Measurements from ENCODE around the gene NCAPD3.

The NCAPD3 gene

DNA sequence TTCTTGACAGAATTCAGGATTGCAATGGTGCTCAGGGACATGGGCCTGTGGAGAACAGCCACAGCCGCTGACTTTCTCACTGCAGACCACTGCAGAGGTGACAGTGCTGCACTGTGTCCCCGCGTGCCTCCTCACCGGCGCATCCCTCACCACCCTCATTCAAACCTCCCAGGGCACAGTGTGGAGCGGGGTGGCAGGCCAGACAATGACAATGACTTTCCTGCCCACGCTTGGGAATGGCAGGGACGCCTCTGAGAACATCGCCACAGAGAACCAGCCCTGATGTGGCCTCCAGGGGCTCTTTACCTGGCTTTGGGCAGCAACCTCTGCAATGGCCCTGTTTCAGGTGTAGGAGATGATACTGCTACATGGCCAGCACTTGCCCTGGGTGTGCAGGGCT lies 65.7 kb downstream of the NCAPD3 start:
- DNase-seq, result no peak

DNA sequence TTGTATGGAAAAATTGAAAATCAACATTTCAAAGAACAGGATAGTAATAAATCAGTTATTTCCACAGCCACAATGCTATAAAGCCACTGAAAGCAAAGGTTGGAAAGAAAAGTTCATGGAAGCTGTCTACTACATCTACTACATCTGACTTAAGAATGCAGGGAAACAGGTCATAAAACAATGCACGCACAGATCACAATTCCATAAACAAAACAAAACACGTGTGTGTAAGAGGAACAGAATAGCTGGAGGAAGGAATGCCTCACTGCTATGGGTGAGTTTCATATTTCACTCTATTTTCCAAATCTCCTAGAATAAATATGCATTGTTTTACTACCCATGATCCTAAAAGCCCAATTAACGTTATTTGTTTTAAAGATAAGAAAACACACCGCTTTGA lies 66.3 kb downstream of the NCAPD3 start:
- no peak for DNase-seq

DNA sequence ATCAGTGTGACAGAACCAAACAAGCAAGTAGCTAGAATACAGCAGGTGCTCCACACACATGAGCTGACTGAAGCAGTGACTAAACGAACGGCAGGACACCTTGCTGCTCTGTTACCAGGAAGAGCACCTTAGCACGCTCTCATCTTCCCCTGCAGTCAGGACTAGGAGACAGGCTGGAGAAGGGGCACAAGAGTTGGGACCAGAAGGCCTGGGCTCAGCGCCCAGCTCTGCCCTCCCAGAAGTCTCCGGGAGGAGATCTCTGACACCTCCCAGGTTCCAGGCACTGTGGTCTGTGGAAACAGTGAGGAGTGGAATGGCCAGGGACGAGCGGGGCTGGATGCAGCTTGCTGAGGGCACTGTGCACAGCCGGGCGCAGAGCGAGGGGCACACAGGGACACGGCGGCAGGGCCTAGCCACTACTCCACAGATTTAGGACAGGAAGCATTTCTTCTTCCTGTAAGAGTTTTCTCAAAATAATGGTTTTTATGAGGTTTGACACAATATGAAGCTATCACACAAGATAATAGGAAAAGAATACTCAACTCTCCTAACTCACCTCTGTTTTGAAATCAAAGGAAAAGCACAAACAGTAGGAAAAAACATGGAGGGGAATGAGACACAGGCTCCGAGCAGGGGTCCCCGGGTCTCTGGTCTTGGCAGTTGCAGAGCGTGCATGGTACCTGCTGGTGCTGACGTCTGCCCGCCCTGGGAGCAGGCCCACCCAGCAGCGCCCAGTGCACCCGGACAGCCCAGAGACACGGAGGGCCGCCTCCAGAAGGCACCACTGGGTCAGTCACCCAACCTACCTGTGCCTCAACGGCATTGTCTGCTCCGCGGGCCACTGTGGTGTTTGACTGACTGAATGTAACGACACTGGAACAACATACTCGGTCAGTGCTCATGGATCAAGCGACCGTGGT lies 67.6 kb downstream of the NCAPD3 start:
- DNase-seq, result no peak

DNA sequence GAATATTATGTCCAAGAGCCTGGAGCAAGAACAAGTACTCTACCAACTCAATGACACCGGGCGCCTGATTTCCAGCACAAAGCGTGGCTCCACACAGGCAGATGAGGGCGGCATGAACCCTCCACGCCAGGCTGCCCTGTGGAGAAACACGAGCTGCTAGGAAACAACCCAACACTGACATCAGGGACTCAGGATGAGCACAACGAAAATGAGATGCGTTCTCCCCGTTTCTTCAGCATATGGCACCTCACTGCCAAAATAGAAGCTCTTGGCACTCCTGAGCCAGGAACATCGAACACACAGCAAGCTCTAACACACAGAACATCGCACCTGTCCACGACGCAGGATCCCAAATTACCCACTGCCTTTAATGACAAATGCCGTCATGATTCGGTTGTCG lies 68.3 kb downstream of the NCAPD3 start:
- no peak for DNase-seq

DNA sequence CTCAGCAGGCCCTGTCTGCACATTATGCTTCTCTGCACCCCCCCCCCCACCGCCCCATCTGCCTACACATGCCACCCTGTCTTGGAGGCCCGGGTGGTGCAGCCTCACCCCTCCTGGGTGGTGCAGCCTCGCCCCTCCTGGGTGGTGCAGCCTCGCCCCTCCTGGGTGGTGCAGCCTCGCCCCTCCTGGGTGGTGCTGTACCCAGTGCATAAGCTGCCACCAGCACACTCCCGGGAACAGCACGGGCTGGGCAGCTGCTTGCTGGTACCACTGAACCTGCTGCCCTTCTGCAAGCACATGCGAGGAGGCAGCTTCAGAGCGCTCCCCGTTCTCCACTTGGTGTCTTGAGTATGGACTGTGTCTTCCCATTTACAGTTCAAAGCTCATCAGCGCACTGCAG lies 69.3 kb downstream of the NCAPD3 start:
- no peak for DNase-seq

DNA sequence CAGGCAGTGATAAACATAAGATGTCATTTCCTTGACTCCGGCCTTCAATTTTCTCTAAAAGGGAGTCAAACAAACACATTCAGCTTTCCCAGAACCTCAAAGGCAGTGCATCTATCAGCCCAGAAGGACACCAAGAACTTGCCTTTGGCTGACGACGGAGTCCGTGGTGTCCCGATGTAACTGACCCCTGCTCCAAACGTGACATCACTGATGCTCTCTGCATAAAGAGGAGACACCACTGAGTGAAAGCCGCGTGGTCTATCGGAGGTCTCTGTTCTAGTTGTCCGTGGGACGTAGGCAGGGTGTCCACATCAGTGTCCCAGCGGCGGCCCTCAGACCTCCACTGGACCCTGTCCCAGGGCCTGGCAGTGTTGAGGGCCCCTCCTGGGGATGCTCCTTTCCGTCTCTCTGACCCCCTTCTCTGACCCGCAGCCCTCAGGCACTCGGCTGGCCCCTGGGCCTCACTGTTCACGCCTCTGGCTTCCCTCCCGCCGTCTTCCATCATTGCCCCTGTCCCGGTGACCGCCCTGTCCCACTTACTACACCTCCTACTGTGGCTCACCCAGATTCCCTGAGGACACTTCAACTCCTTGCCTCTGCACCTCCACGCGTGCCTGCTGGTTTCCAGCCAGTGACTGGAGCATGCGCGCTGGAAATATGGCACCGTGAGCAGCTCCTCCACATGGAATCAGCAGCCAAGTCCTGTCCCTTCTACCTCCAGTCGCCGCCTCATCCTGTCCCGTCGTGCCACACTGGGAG lies 70.4 kb downstream of the NCAPD3 start:
- DNase-seq, result no peak

DNA sequence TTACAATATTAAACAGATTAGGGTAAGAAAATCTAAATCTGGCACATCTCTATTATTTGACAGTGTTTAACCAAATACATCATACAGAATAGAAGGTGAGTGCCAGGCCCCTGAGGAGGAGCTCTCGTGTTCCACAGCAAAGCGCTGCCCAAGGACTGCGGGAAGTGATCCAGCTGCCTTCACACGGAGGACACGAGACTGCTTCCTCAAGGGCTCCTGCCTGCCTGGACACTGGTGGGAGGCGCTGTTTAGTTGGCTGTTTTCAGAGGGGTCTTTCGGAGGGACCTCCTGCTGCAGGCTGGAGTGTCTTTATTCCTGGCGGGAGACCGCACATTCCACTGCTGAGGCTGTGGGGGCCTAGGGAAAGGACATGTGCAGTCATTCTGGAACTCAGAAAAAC lies 71.1 kb downstream of the NCAPD3 start:
- DNase-seq, result no peak

DNA sequence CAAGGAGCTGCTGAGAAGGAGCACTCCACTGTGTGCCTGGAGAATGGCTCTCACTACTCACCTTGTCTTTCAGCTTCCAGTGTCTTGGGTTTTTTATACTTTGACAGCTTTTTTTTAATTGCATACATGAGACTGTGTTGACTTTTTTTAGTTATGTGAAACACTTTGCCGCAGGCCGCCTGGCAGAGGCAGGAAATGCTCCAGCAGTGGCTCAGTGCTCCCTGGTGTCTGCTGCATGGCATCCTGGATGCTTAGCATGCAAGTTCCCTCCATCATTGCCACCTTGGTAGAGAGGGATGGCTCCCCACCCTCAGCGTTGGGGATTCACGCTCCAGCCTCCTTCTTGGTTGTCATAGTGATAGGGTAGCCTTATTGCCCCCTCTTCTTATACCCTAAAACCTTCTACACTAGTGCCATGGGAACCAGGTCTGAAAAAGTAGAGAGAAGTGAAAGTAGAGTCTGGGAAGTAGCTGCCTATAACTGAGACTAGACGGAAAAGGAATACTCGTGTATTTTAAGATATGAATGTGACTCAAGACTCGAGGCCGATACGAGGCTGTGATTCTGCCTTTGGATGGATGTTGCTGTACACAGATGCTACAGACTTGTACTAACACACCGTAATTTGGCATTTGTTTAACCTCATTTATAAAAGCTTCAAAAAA lies 72.6 kb downstream of the NCAPD3 start:
- no peak for DNase-seq

DNA sequence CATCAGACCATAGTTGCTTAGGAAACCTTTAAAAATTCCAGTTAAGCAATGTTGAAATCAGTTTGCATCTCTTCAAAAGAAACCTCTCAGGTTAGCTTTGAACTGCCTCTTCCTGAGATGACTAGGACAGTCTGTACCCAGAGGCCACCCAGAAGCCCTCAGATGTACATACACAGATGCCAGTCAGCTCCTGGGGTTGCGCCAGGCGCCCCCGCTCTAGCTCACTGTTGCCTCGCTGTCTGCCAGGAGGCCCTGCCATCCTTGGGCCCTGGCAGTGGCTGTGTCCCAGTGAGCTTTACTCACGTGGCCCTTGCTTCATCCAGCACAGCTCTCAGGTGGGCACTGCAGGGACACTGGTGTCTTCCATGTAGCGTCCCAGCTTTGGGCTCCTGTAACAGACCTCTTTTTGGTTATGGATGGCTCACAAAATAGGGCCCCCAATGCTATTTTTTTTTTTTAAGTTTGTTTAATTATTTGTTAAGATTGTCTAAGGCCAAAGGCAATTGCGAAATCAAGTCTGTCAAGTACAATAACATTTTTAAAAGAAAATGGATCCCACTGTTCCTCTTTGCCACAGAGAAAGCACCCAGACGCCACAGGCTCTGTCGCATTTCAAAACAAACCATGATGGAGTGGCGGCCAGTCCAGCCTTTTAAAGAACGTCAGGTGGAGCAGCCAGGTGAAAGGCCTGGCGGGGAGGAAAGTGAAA lies 73.4 kb downstream of the NCAPD3 start:
- no peak for DNase-seq

DNA sequence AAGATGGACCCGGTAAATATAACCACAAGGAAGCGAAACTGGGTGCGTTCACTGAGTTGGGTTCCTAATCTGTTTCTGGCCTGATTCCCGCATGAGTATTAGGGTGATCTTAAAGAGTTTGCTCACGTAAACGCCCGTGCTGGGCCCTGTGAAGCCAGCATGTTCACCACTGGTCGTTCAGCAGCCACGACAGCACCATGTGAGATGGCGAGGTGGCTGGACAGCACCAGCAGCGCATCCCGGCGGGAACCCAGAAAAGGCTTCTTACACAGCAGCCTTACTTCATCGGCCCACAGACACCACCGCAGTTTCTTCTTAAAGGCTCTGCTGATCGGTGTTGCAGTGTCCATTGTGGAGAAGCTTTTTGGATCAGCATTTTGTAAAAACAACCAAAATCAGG lies 74.4 kb downstream of the NCAPD3 start:
- DNase-seq, result no peak

DNA sequence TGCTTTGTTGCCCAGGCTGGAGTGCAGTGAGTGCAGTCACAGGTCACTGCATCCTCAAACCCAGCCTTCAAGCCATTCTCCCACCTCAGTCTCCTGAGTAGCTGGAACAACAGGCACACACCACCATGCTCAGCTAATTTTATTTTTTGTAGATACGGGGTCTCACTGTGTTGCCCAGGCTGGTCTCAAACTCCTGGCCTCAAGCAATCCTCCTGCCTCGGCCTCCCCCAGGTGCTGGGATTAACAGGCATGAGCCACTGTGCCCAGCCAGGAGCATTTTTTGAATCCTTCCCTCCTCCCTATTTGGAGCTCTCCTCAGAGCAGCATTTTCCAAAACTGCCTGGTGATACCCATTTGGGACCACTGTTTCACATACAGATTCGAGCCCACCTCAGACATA lies 77.2 kb downstream of the NCAPD3 start:
- DNase-seq, result no peak

DNA sequence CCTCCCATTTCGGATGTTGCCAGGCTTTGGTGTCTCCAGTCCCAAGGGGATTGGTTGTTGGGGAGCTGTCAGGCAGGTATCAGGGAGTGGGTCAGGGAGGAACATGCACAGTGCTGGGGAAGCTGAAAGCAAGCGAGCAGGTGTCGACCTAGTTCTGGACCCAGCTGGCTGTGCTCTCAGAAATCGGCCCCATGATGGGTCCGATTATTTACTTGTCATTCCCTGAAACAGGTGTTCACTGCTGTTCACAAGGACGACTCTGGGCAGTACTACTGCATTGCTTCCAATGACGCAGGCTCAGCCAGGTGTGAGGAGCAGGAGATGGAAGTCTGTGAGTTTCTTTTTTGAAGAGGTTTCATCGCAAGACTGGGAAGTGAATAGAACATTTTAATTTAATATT lies 78.1 kb downstream of the NCAPD3 start:
- no peak for DNase-seq

DNA sequence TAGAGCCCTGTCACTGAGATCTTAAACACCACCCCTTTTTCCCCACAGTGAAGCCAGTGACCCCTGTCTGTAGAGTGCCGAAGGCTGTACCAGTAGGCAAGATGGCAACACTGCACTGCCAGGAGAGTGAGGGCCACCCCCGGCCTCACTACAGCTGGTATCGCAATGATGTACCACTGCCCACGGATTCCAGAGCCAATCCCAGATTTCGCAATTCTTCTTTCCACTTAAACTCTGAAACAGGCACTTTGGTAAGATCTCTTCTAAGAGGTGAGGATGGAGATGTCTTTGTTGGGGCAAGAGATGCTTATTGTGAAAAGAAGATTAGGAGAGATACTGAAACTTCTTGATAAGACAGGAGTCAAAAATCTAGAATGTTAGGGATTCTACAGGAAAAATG lies 79.0 kb downstream of the NCAPD3 start:
- DNase-seq, result no peak

DNA sequence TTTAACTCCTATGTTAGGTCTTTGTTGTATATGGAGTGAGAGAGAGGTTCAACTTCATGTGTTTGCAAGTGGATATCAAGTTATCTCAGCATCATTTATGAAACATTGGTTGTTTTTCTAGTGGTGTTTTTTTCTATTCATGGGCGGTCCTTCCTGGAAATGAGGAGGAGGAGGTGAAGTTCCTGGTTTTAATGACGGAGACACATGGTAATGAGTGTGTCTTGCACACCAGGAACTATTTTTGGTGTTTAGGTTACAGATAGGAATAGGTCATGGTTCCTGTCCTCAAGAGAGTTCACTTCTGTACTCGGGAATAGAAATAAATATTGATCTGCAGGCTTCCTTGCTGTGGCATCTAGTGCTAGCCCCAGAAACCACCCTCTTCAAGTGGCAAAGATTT lies 80.0 kb downstream of the NCAPD3 start:
- DNase-seq, result no peak

DNA sequence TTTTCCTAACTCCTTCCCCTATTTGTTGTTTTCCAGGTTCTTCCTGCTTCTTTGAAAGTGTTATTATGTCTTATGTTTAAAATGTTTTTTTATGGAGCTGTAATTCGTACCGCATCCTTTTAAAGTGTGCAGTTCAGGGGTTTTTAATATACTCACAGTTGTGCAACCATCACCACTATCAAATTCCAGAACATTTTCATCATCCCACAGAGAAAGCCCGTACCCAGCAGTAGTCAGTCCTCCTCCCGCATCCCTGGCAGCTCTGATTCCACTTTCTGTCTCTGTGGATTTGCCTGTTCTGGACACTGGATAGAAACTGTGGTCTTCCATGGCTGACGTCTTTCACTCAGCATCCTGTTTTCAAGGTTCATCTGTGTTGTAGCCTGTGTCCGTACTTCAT lies 81.2 kb downstream of the NCAPD3 start:
- DNase-seq, result peak; percentile 32

DNA sequence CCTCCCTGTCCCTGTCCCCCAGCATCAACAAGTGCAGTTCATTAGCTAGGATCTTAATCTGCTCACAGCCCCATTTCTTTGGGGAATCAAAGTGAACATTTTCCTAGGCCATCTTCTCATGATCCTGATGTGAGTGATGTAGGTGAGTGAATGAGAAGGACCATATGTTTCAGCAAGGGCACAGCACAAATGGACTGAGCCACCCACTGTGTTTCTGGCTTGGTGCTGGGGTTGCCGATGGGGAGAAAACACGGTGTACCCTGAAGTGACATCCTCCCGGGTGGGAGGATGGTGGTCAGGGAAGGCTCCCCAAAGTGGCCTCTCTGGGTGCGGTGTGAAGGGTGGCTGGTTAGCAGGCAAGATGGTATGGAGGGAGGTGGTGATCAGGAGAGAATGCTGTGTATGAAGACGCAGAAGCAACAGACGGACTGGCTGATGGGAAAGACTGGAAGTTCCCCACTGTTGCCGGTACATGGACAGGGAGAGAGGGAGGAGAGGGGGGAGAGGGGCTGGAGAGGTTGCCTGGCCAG lies 82.7 kb downstream of the NCAPD3 start:
- DNase-seq, result no peak

DNA sequence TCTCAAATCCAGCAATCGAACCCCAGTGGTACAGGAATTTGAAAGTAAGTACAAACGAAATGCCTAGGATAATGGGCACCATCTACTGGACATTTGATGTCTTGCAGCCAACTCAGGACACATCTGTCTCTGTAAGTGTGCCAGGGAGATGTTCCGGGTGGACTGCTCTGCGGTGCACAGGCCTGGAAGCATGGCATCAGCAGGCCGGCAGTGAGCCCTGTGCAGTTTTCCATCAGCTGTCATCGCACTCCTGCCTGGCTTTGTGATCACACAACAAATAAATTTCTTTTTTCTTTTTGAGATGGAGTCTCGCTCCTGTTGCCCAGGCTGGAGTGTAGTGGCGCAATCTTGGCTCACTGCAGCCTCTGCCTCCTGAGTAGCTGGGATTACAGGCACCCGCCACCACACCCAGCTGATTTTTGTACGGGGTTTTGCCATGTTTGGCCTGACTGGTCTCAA lies 83.9 kb downstream of the NCAPD3 start:
- peak; percentile 80 for DNase-seq

DNA sequence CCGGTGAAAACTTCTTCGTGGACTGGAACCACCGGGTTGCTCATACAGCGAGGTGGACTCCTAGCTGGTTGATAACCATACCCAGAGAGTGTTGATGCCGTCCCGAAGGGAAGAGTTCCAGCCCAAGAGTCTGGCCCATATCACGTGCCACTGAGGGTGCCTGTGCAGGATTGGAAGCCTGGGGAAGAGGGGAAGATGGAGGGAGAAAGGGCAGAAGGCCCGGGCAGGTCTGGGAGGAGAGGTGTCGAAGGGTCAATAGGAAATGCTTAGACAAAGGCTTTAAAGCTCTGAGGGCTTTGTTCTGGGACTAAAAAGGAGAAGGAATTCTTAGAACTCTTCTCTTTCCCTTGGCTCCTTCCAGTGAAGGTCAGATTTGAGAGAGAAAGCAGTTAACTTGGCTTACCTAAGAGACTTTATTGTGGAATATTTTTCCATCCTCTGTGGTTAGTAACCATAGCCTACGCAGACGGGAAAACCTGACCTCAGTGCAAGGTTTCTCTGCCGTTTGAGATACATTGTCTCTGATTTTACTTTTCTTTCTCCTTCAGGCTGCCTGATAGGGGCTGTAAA lies 84.4 kb downstream of the NCAPD3 start:
- DNase-seq, result no peak

DNA sequence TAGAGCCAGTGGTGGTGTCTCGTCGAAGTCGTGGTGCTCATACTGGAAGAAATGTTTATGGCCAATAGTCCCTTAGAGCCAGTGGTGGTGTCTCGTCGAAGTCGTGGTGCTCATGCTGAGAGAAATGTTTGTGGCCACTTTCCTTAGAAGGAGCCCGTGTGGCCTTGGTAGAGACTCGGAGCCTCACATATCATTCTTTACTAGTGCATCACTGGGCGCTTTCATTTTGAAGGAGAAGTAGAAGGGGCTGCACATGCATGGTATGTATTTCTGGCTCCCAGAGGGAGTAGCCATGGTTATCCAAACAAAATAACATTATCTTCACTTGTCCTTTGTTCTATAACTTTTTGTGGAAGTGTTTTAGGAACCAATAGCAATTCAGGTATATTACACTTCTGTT lies 85.4 kb downstream of the NCAPD3 start:
- peak; percentile 63 for DNase-seq

DNA sequence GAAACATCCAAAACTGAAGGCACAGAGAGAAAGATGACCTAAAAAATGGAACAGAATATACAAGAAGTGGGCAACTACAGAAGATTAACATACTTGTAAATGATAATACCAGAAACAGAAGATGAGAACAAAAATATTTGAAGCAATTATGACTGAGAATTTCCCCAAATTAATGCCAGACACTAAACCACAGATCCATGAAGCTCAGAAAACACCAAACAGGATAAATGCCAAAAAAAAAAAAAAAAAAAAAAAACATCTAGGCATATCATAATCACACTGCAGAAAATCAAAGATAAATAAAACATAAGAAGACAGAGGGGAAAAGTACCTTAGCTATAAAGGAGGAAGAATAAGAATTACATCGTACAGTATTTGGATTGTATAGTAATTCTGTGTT lies 89.6 kb downstream of the NCAPD3 start:
- no peak for DNase-seq

DNA sequence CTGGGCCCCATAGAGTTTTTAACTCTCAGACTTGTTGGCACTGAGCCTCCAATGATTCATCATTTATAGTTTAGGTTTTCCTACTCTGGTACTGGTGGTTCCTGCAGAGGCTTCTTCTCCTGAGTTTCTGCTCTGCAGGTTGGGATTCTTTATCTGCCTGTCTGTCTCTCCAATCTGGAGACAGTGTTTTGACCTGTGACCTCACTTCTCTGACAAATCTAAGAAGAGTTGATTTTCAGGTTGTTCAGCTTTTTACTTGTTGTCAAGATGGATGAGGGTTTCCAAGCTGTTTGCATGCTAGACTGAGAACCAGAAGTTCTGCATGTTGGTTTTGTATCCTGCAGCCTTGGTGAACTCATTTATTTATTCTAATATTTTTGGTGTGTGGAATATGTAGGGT lies 91.0 kb downstream of the NCAPD3 start:
- DNase-seq, result no peak

DNA sequence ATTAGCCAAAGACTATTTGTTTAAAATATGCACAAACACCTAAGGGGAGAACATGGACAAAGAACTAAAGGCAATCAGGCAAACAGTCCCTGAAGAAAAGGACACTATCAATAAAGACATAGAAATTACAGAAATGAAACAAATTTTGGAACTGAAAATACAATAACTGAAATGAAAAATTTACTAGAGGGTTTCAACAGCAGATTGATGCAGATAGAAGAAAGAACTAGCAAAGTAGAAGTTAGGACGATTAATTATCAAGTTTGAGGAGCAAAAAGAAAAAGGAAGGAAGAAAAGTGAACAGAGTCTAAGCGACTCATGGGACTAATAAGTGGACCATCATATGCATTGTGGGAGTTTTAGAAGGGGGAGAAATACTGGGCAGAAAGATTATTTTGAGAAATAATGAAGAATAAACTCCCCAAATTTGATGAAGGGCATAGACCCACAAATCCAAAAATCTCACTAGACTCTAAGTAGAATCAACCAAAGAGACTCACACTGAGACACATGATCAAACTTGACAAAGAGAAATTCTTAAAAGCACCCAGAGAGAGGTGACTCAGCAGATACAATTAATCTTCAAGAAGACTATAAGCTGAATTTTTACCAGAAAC lies 92.0 kb downstream of the NCAPD3 start:
- no peak for DNase-seq

Data from fibroblast of skin of scalp (primary cell).